Activated naive CD4-positive, alpha-beta T cell treated with anti-CD3 and anti-CD28 coated beads, Interleukin-2, amount 50 U/mL, for 24 hours (primary cell): Measurements from ENCODE around the gene AUTS2.

Experiments used
- H3K27ac Mint-ChIP-seq: one replicate; pipeline ENCODE4 v1.8.0; 2021; ENCODE audit warnings: mild to moderate bottlenecking, mixed read lengths
- H3K27me3 Mint-ChIP-seq: one replicate; pipeline ENCODE4 v1.8.0; 2021; ENCODE audit warnings: mixed read lengths
- H3K36me3 Mint-ChIP-seq: one replicate; pipeline ENCODE4 v1.8.0; 2021; ENCODE audit warnings: mixed read lengths
- H3K4me1 Mint-ChIP-seq: one replicate; pipeline ENCODE4 v1.8.0; 2021; ENCODE audit warnings: mixed read lengths
- H3K4me3 Mint-ChIP-seq: one replicate; pipeline ENCODE4 v1.8.0; 2021; ENCODE audit warnings: mild to moderate bottlenecking, mixed read lengths
- H3K9me3 Mint-ChIP-seq: one replicate; pipeline ENCODE4 v1.8.0; 2021; ENCODE audit warnings: mixed read lengths

AUTS2 gene

GRCh38 chr7:69609541-69610373 lies 11.5 kb downstream of the AUTS2 start:
- Mint-ChIP-seq H3K36me3 (no peaks in the 10 kb centered on the region), H3K4me1 (no peaks in the 10 kb centered on the region), H3K4me3 (no peak overlapping the region), H3K9me3 (no peaks in the 10 kb centered on the region), H3K27me3 (peaks cover 7% of the 10 kb centered on the region), H3K27ac (no peak overlapping the region)

GRCh38 chr7:69610374-69611084 lies 12.3 kb downstream of the AUTS2 start:
- no peaks in the 10 kb centered on the region for H3K4me1 Mint-ChIP-seq

GRCh38 chr7:69612981-69613380 lies 14.7 kb downstream of the AUTS2 start:
- H3K27ac Mint-ChIP-seq, result no peak overlapping the region
- no peaks in the 10 kb centered on the region for H3K36me3 Mint-ChIP-seq
- H3K27me3 Mint-ChIP-seq, result peaks cover 5% of the 10 kb centered on the region

More at GRCh38 chr7:69610374-69611084, 12.3 kb downstream of the AUTS2 start:
- no peak overlapping the region for H3K27ac Mint-ChIP-seq
- H3K27me3 Mint-ChIP-seq, result peaks cover 7% of the 10 kb centered on the region
- H3K36me3 Mint-ChIP-seq, result no peaks in the 10 kb centered on the region
- H3K9me3 Mint-ChIP-seq, result no peaks in the 10 kb centered on the region
- H3K4me3 Mint-ChIP-seq, result no peak overlapping the region

GRCh38 chr7:69613846-69614245 lies 15.6 kb downstream of the AUTS2 start:
- no peaks in the 10 kb centered on the region for H3K4me1 Mint-ChIP-seq
- H3K27me3 Mint-ChIP-seq, result peaks cover 3% of the 10 kb centered on the region
- H3K36me3 Mint-ChIP-seq, result no peaks in the 10 kb centered on the region
- no peaks in the 10 kb centered on the region for H3K9me3 Mint-ChIP-seq
- no peak overlapping the region for H3K4me3 Mint-ChIP-seq
- H3K27ac Mint-ChIP-seq, result no peak overlapping the region

More at GRCh38 chr7:69612981-69613380, 14.7 kb downstream of the AUTS2 start:
- H3K9me3 Mint-ChIP-seq, result no peaks in the 10 kb centered on the region
- no peaks in the 10 kb centered on the region for H3K4me1 Mint-ChIP-seq
- no peak overlapping the region for H3K4me3 Mint-ChIP-seq

- no peak overlapping the region for H3K4me3 Mint-ChIP-seq
- peaks cover 7% of the 10 kb centered on the region for H3K27me3 Mint-ChIP-seq
- H3K4me1 Mint-ChIP-seq, result no peaks in the 10 kb centered on the region
- no peaks in the 10 kb centered on the region for H3K9me3 Mint-ChIP-seq
- H3K27ac Mint-ChIP-seq, result no peak overlapping the region
- no peaks in the 10 kb centered on the region for H3K36me3 Mint-ChIP-seq
Measured at GRCh38 chr7:69615685-69616084, 17.4 kb downstream of the AUTS2 start.

GRCh38 chr7:69617364-69617763 lies 19.1 kb downstream of the AUTS2 start:
- H3K27me3 Mint-ChIP-seq, result peaks cover 7% of the 10 kb centered on the region
- H3K9me3 Mint-ChIP-seq, result no peaks in the 10 kb centered on the region
- no peak overlapping the region for H3K27ac Mint-ChIP-seq
- no peak overlapping the region for H3K4me3 Mint-ChIP-seq
- H3K36me3 Mint-ChIP-seq, result no peaks in the 10 kb centered on the region
- no peaks in the 10 kb centered on the region for H3K4me1 Mint-ChIP-seq

- no peaks in the 10 kb centered on the region for H3K4me1 Mint-ChIP-seq
- H3K36me3 Mint-ChIP-seq, result no peaks in the 10 kb centered on the region
- H3K9me3 Mint-ChIP-seq, result no peaks in the 10 kb centered on the region
- H3K4me3 Mint-ChIP-seq, result no peak overlapping the region
- H3K27ac Mint-ChIP-seq, result no peak overlapping the region
- H3K27me3 Mint-ChIP-seq, result peaks cover 6% of the 10 kb centered on the region
Measured at GRCh38 chr7:69619054-69619453, 20.8 kb downstream of the AUTS2 start.

- H3K4me3 Mint-ChIP-seq, result no peak overlapping the region
- H3K27ac Mint-ChIP-seq, result no peak overlapping the region
- H3K4me1 Mint-ChIP-seq, result no peaks in the 10 kb centered on the region
- H3K27me3 Mint-ChIP-seq, result peaks cover 6% of the 10 kb centered on the region
- no peaks in the 10 kb centered on the region for H3K9me3 Mint-ChIP-seq
- no peaks in the 10 kb centered on the region for H3K36me3 Mint-ChIP-seq
Measured at GRCh38 chr7:69619635-69620034, 21.4 kb downstream of the AUTS2 start.

GRCh38 chr7:69620063-69620462 lies 21.8 kb downstream of the AUTS2 start:
- Mint-ChIP-seq H3K27ac (no peak overlapping the region), H3K4me1 (no peaks in the 10 kb centered on the region), H3K9me3 (no peaks in the 10 kb centered on the region), H3K36me3 (no peaks in the 10 kb centered on the region), H3K4me3 (no peak overlapping the region), H3K27me3 (peaks cover 6% of the 10 kb centered on the region)

- H3K4me3 Mint-ChIP-seq, result no peak overlapping the region
- no peaks in the 10 kb centered on the region for H3K36me3 Mint-ChIP-seq
- no peaks in the 10 kb centered on the region for H3K9me3 Mint-ChIP-seq
- H3K27ac Mint-ChIP-seq, result no peak overlapping the region
- peaks cover 6% of the 10 kb centered on the region for H3K27me3 Mint-ChIP-seq
- H3K4me1 Mint-ChIP-seq, result no peaks in the 10 kb centered on the region
Measured at GRCh38 chr7:69620650-69621049, 22.4 kb downstream of the AUTS2 start.

- H3K27me3 Mint-ChIP-seq, result peaks cover 6% of the 10 kb centered on the region
- H3K4me1 Mint-ChIP-seq, result no peaks in the 10 kb centered on the region
- no peak overlapping the region for H3K27ac Mint-ChIP-seq
- no peaks in the 10 kb centered on the region for H3K9me3 Mint-ChIP-seq
- H3K4me3 Mint-ChIP-seq, result no peak overlapping the region
- H3K36me3 Mint-ChIP-seq, result no peaks in the 10 kb centered on the region
Measured at GRCh38 chr7:69622014-69622835, 23.9 kb downstream of the AUTS2 start.

- peaks cover 6% of the 10 kb centered on the region for H3K27me3 Mint-ChIP-seq
- H3K4me3 Mint-ChIP-seq, result no peak overlapping the region
- no peaks in the 10 kb centered on the region for H3K9me3 Mint-ChIP-seq
- H3K4me1 Mint-ChIP-seq, result no peaks in the 10 kb centered on the region
- H3K36me3 Mint-ChIP-seq, result no peaks in the 10 kb centered on the region
- no peak overlapping the region for H3K27ac Mint-ChIP-seq
Measured at GRCh38 chr7:69622960-69623359, 24.7 kb downstream of the AUTS2 start.

GRCh38 chr7:69624435-69625230 lies 26.4 kb downstream of the AUTS2 start:
- no peaks in the 10 kb centered on the region for H3K36me3 Mint-ChIP-seq
- H3K27me3 Mint-ChIP-seq, result peaks cover 4% of the 10 kb centered on the region
- no peak overlapping the region for H3K27ac Mint-ChIP-seq
- no peaks in the 10 kb centered on the region for H3K9me3 Mint-ChIP-seq
- H3K4me3 Mint-ChIP-seq, result no peak overlapping the region
- no peaks in the 10 kb centered on the region for H3K4me1 Mint-ChIP-seq

GRCh38 chr7:69625238-69625637 lies 27.0 kb downstream of the AUTS2 start:
- no peaks in the 10 kb centered on the region for H3K27me3 Mint-ChIP-seq
- H3K4me1 Mint-ChIP-seq, result no peaks in the 10 kb centered on the region
- no peaks in the 10 kb centered on the region for H3K9me3 Mint-ChIP-seq
- no peak overlapping the region for H3K27ac Mint-ChIP-seq
- H3K4me3 Mint-ChIP-seq, result no peak overlapping the region
- no peaks in the 10 kb centered on the region for H3K36me3 Mint-ChIP-seq

GRCh38 chr7:69625798-69626197 lies 27.5 kb downstream of the AUTS2 start:
- no peaks in the 10 kb centered on the region for H3K4me1 Mint-ChIP-seq
- H3K4me3 Mint-ChIP-seq, result no peak overlapping the region
- H3K27me3 Mint-ChIP-seq, result no peaks in the 10 kb centered on the region
- peak overlapping the region; percentile 10 for H3K27ac Mint-ChIP-seq
- no peaks in the 10 kb centered on the region for H3K36me3 Mint-ChIP-seq
- no peaks in the 10 kb centered on the region for H3K9me3 Mint-ChIP-seq
